T1000 (cell line): Measurements from ENCODE around the gene MTM1.

Source experiments
- DNase-seq: peaks from one replicate; lab custom pipeline; 2025; ENCODE audit warnings: mixed read lengths; lab: John Stamatoyannopoulos, UW

The MTM1 gene

GRCh38 chrX:150568320-150569154 is at the start of gene MTM1:
Gene MTM1, plus strand, starts transcription at chrX:150568621. Its CDS starts 23,994 bp downstream, at chrX:150592615.
- peak; percentile 80 for DNase-seq

GRCh38 chrX:150522494-150522893 is 45.9 kb upstream of the MTM1 start:
- DNase-seq, result no peak

- no peak for DNase-seq
These were observed 43.1 kb upstream of the MTM1 start for GRCh38 chrX:150525061-150525919.

GRCh38 chrX:150526692-150527091 is 41.7 kb upstream of the MTM1 start:
- no peak for DNase-seq

- no peak for DNase-seq
These were observed 41.3 kb upstream of the MTM1 start for GRCh38 chrX:150527108-150527507.

- DNase-seq, result no peak
These were observed 38.8 kb upstream of the MTM1 start for GRCh38 chrX:150529587-150529986.

- DNase-seq, result no peak
These were observed 37.6 kb upstream of the MTM1 start for GRCh38 chrX:150530821-150531220.

- DNase-seq, result no peak
These were observed 37.0 kb upstream of the MTM1 start for GRCh38 chrX:150531467-150531866.

GRCh38 chrX:150533863-150534262 is 34.6 kb upstream of the MTM1 start:
- DNase-seq, result no peak

GRCh38 chrX:150536455-150537116 is 31.8 kb upstream of the MTM1 start:
- no peak for DNase-seq

- no peak for DNase-seq
These were observed 30.6 kb upstream of the MTM1 start for GRCh38 chrX:150537851-150538250.

GRCh38 chrX:150540965-150541364 is 27.5 kb upstream of the MTM1 start:
- DNase-seq, result no peak

- DNase-seq, result no peak
These were observed 25.6 kb upstream of the MTM1 start for GRCh38 chrX:150542846-150543229.

GRCh38 chrX:150543230-150544155 is 24.9 kb upstream of the MTM1 start:
- no peak for DNase-seq

- DNase-seq, result no peak
These were observed 24.1 kb upstream of the MTM1 start for GRCh38 chrX:150544222-150544787.

GRCh38 chrX:150544835-150545770 is 23.3 kb upstream of the MTM1 start:
- DNase-seq, result no peak

GRCh38 chrX:150546711-150547153 is 21.7 kb upstream of the MTM1 start:
- no peak for DNase-seq

- DNase-seq, result no peak
These were observed 20.9 kb upstream of the MTM1 start for GRCh38 chrX:150547375-150548115.

GRCh38 chrX:150548251-150548650 is 20.2 kb upstream of the MTM1 start:
- no peak for DNase-seq
